GM15510 (cell line): ENCODE results near the gene MTFP1.

Source experiments
- POLR2A ChIP-seq: IDR thresholded peaks from 3 replicates; pipeline ENCODE4 v1.6.1; 2011; ENCODE audit warnings: borderline replicate concordance; ENCODE audit not compliant: insufficient read length; ENCODE audit errors: extremely low read depth

Gene MTFP1

GRCh38 chr22:30420347-30421125, 5.0 kb upstream of the MTFP1 start:
- no peak for TF ChIP-seq POLR2A

- TF ChIP-seq POLR2A: no peak
These were observed 3.7 kb upstream of the MTFP1 start for GRCh38 chr22:30421695-30422480.

- TF ChIP-seq POLR2A: no peak
These were observed 2.9 kb upstream of the MTFP1 start for GRCh38 chr22:30422481-30423300.

- peak; percentile 87 for TF ChIP-seq POLR2A
These were observed 2.1 kb upstream of the MTFP1 start for GRCh38 chr22:30423301-30423958.

- TF ChIP-seq POLR2A: peak; percentile 54
These were observed 1.5 kb upstream of the MTFP1 start for GRCh38 chr22:30423959-30424533.

GRCh38 chr22:30424534-30425326, 838 bp upstream of the MTFP1 start:
- TF ChIP-seq POLR2A: no peak

- no peak for TF ChIP-seq POLR2A
These were observed 297 bp upstream of the MTFP1 start for GRCh38 chr22:30425327-30425615.

- TF ChIP-seq POLR2A: no peak
These were observed 1.1 kb downstream of the MTFP1 start for GRCh38 chr22:30426388-30427353.

GRCh38 chr22:30427871-30428270, 2.3 kb downstream of the MTFP1 start:
- TF ChIP-seq POLR2A: no peak

- TF ChIP-seq POLR2A: no peak
These were observed 4.3 kb downstream of the MTFP1 start for GRCh38 chr22:30429887-30430286.

GRCh38 chr22:30430933-30431332, 5.4 kb downstream of the MTFP1 start:
- no peak for TF ChIP-seq POLR2A

- TF ChIP-seq POLR2A: no peak
These were observed 6.5 kb downstream of the MTFP1 start for GRCh38 chr22:30432096-30432495.
